Measurements from ENCODE around the gene GSE1. TPM values are rescaled to one million over a fixed set of nuclear protein-coding genes. Genes with fewer than 3 reads are reported as not detected.

Gene GSE1
- total and polyA plus RNA-seq, 9 of the 15 experiments (the other 6 are each of a cell fraction or from before 2014, with no cell fraction given) = 12.2 to 244 (median 57.9) TPM

DNA sequence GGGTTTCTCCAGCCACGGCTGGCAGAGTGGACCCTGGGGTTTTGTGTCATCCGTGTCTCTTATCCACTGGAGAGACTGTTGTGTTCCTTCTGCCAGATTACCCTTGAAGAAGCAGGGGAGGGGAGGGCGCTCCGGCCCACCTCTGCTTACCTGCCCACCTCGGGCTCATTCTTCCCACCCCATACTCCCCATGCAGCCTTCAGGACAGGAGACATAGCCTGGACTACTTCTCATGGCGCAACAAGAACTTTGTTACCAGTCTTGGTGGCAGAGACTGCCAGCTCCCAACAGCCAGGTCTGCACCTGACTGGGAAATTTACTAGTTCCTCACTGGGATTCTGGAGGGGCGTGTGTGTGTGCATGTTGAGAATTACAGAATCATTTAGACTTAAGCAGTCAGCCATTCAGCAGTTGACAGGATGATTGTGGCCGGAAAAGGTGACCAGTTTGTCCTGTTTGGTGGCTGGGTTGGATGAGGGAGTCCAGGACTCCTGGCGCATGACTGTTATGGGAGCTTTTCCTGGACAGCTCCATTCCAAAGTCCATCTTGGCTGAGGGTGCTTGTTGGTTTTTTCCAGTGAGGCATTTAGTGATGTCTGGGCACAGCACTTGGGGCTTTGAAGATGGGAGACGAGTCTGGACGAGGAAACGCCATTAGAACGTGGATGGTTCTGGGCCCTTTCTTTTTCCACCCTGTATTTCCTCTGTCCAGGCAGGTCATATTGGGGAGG, 8.7 kb downstream of the GSE1 start (continued):
- TF ChIP-seq EP400 (IDR thresholded peaks at IDR 0.05) (no peak), KAT7 (CRISPR knock-in tag; IDR thresholded peaks at IDR 0.05; ENCODE audit: borderline replicate concordance) (no peak), POLR3G (IDR thresholded peaks at IDR 0.05; ENCODE audit: extremely low read depth, insufficient read length, insufficient replicate concordance) (no peak), NCOA2 (IDR thresholded peaks at IDR 0.05; ENCODE audit: partially characterized antibody in 2 of 2) (no peak), JUND (IDR thresholded peaks at IDR 0.05; ENCODE audit: borderline replicate concordance, low read depth, low read length) (no peak), JUND (tag; IDR thresholded peaks at IDR 0.05; ENCODE audit: borderline replicate concordance, low read depth, low read length) (no peak), IRF2 (CRISPR knock-in tag; IDR thresholded peaks at IDR 0.05) (no peak)

- Histone ChIP-seq H3K4me1 (replicated peaks in 1 of 2; ENCODE audit: control insufficient read depth in 2 of 2, insufficient read depth in 2 of 2, low read length in 2 of 2) (peaks cover 47 to 86% of the 10 kb centered on the region in 2 experiments), H3K9ac (ENCODE audit: insufficient read depth in 1 of 2, low read depth in 2 of 2, low read length in 2 of 2) (peak overlapping the region in 1 of 2 experiments; percentile 67; a peak in 1 of 4 replicates), H3K4me3 (no peak overlapping the region), H3K27ac (ENCODE audit: extremely low read depth, low read depth, low read length) (no peak overlapping the region; the same call in 2 of the 3 replicates), H3K27me3 (ENCODE audit: control insufficient read depth in 2 of 2, insufficient read depth in 2 of 2, low read length in 2 of 2) (no peaks in the 10 kb centered on the region), H2AFZ (ENCODE audit: low read depth, low read length) (no peak overlapping the region), H3K4me2 (ENCODE audit: insufficient read depth, low read length) (no peak overlapping the region), H3K9me3 (replicated peaks; ENCODE audit: control insufficient read depth, insufficient read depth, low read depth, low read length) (no peaks in the 10 kb centered on the region), H4K20me1 (replicated peaks; ENCODE audit: control insufficient read depth, insufficient read depth, low read length) (peaks cover 83% of the 10 kb centered on the region), H3K79me2 (ENCODE audit: control insufficient read depth, insufficient read depth, low read length) (peaks cover 99% of the 10 kb centered on the region), H3K9me1 (ENCODE audit: control insufficient read depth, insufficient read depth, low read length) (peaks cover 39% of the 10 kb centered on the region), H3K36me3 (ENCODE audit: control insufficient read depth, insufficient read depth, low read length) (peaks cover 98% of the 10 kb centered on the region)
- no TSS peak for BruUV-seq (replicated peaks)
- no peak for TF ChIP-seq BRCA1 (IDR thresholded peaks at IDR 0.05)
- 0 out of 2 replicates have a peak, but pooled peaks have one; percentile 44 for TF ChIP-seq BRCA1 (CRISPR knock-in tag; IDR thresholded peaks at IDR 0.05)
- no peak for TF ChIP-seq MCM7 (IDR thresholded peaks at IDR 0.05)
- no peak for TF ChIP-seq RBBP5 (IDR thresholded peaks at IDR 0.05; ENCODE audit: borderline replicate concordance, insufficient read depth, low read length, poor library complexity, severe bottlenecking)
- TF ChIP-seq TFAP4 (CRISPR knock-in tag; IDR thresholded peaks at IDR 0.05; ENCODE audit: borderline replicate concordance) = no peak
- DNase-seq (ENCODE audit: extremely low read depth in 1 of 4, low spot score in 3 of 4) = no peak
- intact Hi-C loops (cut with micrococcal nuclease) = no loop called here
- ChIA-PET POLR2A (interaction anchor here (1.0 to 1.2 kb wide), 3 partner anchors 8 to 11 kb away, joined by 3 to 6 read pairs (median 3); partner anchors contain the start of gene GSE1), CTCF (ENCODE audit: low intra/inter-chr PET ratio) (no interaction called here)
- in situ Hi-C loops (cut with MboI) = no loop called here
- no peak for FAIRE-seq
- no peak for ATAC-seq
- WGBS (ENCODE audit: insufficient coverage, low coverage, missing lambda C conversion rate) = 91% methylated on average over 6 of the region's 6 CpGs
Measured at GRCh38 chr16:85622683-85623082, 9.6 kb downstream of the GSE1 start.
